Cerebellar cortex (tissue), 1 donor: ENCODE results near the gene JAZF1.

Experiments
- DNase-seq: peaks from one replicate; pipeline ENCODE4 v3.0.0-alpha.2; 2015; ENCODE audit warnings: low spot score

Gene JAZF1

GRCh38 chr7:27966219-27966780 is 214.3 kb downstream of the JAZF1 start:
- no peak for DNase-seq

DNA sequence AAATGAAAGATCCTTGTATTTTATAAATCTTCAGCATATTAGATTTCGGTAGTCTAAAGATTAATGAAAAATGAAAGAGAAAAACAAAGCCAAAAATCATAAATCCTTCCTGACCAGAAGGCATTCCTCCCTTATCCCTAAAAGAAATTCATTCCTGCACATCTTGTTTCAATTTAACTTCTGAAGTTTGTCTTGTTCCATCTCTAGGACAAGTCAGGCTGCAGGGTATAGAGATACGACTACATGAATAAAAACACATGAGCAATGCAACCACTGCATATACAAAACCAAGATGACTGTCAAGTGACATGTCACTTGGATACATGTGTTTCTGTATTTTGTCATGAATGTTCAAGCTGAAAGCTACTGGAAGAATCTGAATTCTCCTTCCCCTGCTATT is 214.9 kb downstream of the JAZF1 start:
- DNase-seq: no peak

GRCh38 chr7:27964820-27965219 is 215.8 kb downstream of the JAZF1 start:
- no peak for DNase-seq

- DNase-seq: no peak
Measured at GRCh38 chr7:27963056-27963455, 217.5 kb downstream of the JAZF1 start.

- no peak for DNase-seq
Measured at GRCh38 chr7:27962273-27962672, 218.3 kb downstream of the JAZF1 start.

DNA sequence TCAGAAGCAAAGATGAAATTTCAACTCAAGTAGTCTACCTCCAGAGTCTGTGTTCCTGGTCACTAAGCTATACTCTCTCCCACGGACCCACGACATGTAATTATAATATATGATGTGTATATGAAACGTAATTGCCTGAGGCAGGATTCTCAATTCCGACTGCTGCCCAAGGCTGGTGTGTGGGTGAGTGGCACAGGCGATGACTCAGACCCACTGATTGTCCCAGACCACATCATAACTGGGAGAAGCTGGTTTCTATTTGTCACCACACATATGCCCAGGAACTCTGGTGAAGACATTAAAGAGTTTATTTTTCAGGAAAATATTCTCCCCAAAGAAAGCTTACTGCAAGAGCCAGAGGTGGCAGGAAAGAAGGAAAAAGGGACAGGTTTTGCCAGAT is 219.3 kb downstream of the JAZF1 start:
- no peak for DNase-seq

DNA sequence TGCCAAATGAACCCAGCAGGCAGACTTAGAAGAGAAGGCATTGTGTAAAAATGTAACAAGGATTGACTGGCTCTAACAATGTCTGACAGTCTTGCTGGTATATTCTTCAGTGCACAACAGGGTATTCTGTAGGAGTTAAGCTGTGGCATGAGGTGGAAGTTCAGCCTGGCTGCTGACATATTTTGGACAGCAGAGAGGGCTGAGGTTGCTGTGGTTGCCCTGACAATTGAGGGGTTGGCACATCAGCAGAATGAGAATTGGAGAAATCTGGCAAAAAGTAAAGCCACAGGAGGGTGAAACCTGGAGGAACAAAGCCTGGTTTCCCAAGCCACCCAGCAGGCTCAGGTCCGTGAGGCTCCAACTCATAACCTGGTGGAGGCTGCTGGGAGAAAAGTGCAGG is 220.2 kb downstream of the JAZF1 start:
- DNase-seq: no peak

DNA sequence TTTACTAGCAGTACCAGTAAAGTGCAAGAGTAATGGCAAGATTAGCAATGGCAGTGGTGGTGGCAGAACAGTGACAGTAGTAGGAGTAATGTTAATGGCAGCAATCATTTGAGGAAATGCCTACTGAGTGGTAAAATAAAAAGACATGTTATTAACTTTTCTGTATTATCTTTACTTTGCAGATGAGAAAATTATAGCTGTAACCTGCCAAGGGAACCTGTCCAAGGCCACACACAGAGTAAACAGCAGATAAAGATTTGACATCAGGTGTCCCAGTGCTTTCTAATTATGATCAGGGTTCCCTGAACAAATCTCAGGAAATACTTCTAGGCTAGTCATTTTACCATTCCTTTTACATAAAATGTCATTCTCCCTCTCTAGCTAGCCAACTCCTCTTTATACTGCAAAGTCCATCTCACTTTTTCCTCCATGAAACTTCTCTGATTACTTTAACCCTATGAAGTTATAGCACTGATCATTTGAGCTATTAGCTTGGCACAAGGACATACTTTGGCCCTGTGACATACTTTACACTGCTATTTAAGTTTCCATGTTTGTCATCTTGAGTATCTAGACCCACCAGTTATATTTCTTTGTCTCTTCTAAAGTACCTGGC is 221.6 kb downstream of the JAZF1 start:
- no peak for DNase-seq

GRCh38 chr7:27955596-27955995 is 225.0 kb downstream of the JAZF1 start:
- no peak for DNase-seq

- DNase-seq: no peak
Measured at GRCh38 chr7:27955011-27955410, 225.6 kb downstream of the JAZF1 start.

- no peak for DNase-seq
Measured at GRCh38 chr7:27953777-27954176, 226.8 kb downstream of the JAZF1 start.

- no peak for DNase-seq
Measured at GRCh38 chr7:27953361-27953760, 227.2 kb downstream of the JAZF1 start.

- no peak for DNase-seq
Measured at GRCh38 chr7:27952456-27953285, 227.9 kb downstream of the JAZF1 start.

- no peak for DNase-seq
Measured at GRCh38 chr7:27950123-27950522, 230.5 kb downstream of the JAZF1 start.

DNA sequence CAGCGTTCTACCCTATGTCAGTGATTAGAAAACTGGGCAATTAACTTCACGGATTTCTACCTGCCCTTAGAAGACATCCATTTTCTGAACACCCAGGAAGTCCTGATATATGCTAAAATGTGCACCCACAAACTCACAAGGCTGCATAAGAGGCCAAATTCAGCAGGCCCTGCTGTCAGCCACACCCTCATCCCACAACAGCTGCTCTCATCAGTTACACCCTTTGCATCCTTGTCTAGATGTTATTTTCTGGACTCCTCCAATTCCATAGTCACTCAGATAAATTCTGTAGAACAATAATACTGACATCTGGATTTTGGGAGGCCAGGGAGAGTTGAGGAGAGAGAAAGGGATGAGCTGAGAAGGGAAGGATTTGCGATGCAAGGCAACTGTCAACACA is 231.7 kb downstream of the JAZF1 start:
- DNase-seq: no peak

DNA sequence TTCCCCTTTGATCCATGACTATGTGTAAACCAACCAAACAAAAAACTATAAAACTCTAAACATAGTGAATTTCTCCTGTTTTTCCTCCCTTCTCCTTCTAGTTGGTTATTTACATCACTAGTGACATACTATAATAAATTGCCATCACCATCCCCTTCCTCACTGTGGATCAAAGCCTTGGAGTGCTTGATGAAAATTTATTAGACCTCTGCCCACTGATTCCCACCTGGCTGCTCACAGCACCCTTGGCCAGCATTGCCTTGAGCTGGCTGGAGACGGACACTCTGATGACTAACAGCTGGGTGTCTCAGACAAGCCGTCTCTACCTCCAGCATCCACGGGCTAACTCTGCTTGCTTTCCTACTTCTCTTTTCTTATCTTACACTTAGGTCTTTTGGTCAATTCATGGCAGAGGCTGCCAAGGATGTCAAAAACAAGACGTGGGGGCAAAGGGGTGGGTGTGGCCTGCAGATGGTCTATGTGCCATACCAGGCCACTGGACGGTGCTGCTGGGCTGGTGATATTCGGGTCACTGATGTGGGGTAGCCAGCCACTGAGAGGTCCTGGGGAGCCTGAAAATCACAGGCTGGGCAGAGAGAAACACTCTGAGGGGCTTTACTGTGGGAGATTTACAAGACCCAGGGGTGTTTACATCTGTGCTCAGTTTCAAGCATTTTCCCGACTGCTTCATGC is 232.9 kb downstream of the JAZF1 start:
- DNase-seq: no peak

DNA sequence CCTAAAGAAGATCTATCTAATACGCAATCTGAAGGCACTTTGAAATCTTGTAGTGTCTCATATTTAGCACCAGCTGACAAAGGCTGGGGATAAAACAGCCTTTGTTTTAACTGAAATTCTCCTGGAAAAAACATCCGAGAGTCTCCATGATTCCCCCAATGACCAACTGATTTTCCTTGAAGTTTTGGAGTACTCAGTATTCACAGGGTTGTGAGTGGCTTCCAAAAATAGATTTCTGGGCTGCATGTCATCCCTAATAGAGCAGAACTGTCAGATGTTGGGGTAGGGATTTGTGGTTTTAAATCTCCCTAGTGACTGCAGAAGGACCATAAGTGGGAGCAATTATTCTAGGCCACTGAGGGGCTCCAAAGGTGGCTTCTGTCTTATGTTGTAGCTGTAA is 234.2 kb downstream of the JAZF1 start:
- no peak for DNase-seq

- no peak for DNase-seq
Measured at GRCh38 chr7:27945058-27945795, 235.4 kb downstream of the JAZF1 start.

DNA sequence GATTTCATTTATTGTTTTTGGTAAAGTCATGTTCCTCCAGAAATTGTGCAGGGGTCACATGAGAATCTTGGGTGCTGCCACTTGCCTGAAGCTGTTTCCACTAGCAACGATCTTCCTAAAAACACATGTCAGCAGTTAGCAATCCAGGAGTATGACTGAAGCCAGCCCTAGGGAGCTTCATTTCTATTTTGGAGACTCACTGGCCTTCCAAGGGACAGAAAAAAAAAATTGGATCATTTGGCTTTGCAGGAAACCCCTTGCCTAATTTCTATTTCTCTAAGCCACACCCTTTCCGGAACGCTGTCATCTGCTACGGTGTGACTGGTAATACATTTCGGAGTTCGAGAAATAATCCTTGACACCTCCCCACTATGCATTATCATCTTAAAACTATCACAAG is 236.0 kb downstream of the JAZF1 start:
- no peak for DNase-seq

DNA sequence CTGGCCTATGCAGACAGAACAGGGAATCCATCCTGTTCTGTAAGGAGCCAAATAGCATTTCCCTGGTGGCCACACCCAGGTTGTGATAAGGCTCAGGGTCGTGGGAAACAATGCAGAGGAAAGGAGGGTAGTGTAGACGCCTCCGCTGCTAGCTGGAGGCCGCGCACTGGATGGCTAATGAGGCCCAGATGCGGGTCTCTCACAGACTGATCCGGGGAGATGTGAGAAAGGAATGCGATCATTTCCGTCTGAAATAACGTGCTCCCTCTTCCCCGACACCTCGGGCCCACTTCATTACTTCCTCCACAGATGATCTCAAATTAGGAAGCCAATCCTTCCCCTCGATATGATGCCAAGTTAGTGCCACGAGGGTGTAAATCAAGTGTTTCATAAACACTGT is 237.4 kb downstream of the JAZF1 start:
- no peak for DNase-seq

DNA sequence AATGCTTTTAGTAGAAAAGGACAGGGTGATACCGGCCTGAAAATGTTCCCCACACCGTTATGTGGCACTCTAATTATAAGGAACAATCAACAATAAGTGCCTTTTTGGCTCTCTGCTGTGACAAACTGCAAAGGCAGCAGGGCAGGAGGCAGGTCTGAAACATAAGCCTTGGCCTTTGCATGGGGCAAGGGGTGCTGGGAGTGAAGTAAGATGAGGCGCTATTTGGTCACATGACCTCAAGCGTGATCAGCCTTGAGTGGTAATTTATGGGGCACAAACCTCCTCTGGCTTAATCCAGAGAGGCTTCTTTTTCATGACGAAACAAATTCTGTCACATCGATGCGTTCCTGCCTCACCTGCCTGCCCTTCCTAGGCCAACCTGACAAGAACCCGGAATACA is 237.9 kb downstream of the JAZF1 start:
- DNase-seq: no peak

GRCh38 chr7:27941522-27941921 is 239.1 kb downstream of the JAZF1 start:
- no peak for DNase-seq
